Stimulated activated CD8-positive, alpha-beta memory T cell treated with anti-CD3 and anti-CD28 coated beads, Interleukin-4, amount 100 ng/mL, for 24 hours (primary cell): ENCODE results near the gene MIX23.
A peak's percentile ranks its signal among the peaks of the same experiment; 100 is the strongest.
"Not testable (repeated sequence)": the region's sequence is repeated elsewhere in the genome, so short reads cannot be mapped to it uniquely, and the experiment has no call there.

Experiments
- DNase-seq: peaks from one replicate; pipeline ENCODE4 v3.0.0-alpha.2; 2020; ENCODE audit warnings: low read depth

MIX23 gene

GRCh38 chr3:122392868-122393844 is 10.1 kb upstream of the MIX23 start:
- DNase-seq: no peak

GRCh38 chr3:122391681-122392446 is 8.8 kb upstream of the MIX23 start:
- no peak for DNase-seq

GRCh38 chr3:122390665-122391064 is 7.6 kb upstream of the MIX23 start:
- no peak for DNase-seq

- no peak for DNase-seq
Observed at GRCh38 chr3:122389892-122390291, 6.9 kb upstream of the MIX23 start.

GRCh38 chr3:122389197-122389596 is 6.2 kb upstream of the MIX23 start:
- DNase-seq: no peak

GRCh38 chr3:122387709-122388108 is 4.7 kb upstream of the MIX23 start:
- DNase-seq: no peak

- peak; percentile 88 for DNase-seq
Observed at GRCh38 chr3:122383771-122384697, 1.0 kb upstream of the MIX23 start, which contains the start of gene FAM162A. Gene FAM162A, plus strand, starts transcription at chr3:122384182. Its CDS starts 84 bp downstream, at chr3:122384266.

- no peak for DNase-seq
Observed at GRCh38 chr3:122377975-122378374, 5.1 kb downstream of the MIX23 start.

GRCh38 chr3:122374034-122374433 is 9.0 kb downstream of the MIX23 start:
- no peak for DNase-seq

GRCh38 chr3:122366379-122366749 is 16.7 kb downstream of the MIX23 start:
- no peak for DNase-seq

GRCh38 chr3:122365582-122366378 is 17.3 kb downstream of the MIX23 start:
- not testable (repeated sequence) for DNase-seq

GRCh38 chr3:122365073-122365472 is 18.0 kb downstream of the MIX23 start:
- DNase-seq: no peak

- no peak for DNase-seq
Observed at GRCh38 chr3:122364490-122364889, 18.5 kb downstream of the MIX23 start.

- DNase-seq: no peak
Observed at GRCh38 chr3:122362026-122362425, 21.0 kb downstream of the MIX23 start.

GRCh38 chr3:122358703-122359032 is 24.4 kb downstream of the MIX23 start:
- DNase-seq: no peak

- DNase-seq: no peak
Observed at GRCh38 chr3:122357828-122358702, 25.0 kb downstream of the MIX23 start.

GRCh38 chr3:122356402-122356801 is 26.6 kb downstream of the MIX23 start:
- DNase-seq: no peak

GRCh38 chr3:122355612-122356011 is 27.4 kb downstream of the MIX23 start:
- DNase-seq: no peak

- no peak for DNase-seq
Observed at GRCh38 chr3:122353893-122354401, 29.1 kb downstream of the MIX23 start.

GRCh38 chr3:122353215-122353614 is 29.8 kb downstream of the MIX23 start:
- DNase-seq: no peak
